Measurements from ENCODE around the gene GPD2. TPM values are rescaled to one million over a fixed set of nuclear protein-coding genes. Genes with fewer than 3 reads are reported as not detected.

Gene GPD2
- total and polyA plus RNA-seq, 10 of the 15 experiments (the other 5 are each of a cell fraction or from before 2014, with no cell fraction given), result 10.0 to 73.5 (median 43.4) TPM

GRCh38 chr2:156538083-156538504 is 101.9 kb downstream of the GPD2 start (continued):
- TF ChIP-seq, protein P1, sequence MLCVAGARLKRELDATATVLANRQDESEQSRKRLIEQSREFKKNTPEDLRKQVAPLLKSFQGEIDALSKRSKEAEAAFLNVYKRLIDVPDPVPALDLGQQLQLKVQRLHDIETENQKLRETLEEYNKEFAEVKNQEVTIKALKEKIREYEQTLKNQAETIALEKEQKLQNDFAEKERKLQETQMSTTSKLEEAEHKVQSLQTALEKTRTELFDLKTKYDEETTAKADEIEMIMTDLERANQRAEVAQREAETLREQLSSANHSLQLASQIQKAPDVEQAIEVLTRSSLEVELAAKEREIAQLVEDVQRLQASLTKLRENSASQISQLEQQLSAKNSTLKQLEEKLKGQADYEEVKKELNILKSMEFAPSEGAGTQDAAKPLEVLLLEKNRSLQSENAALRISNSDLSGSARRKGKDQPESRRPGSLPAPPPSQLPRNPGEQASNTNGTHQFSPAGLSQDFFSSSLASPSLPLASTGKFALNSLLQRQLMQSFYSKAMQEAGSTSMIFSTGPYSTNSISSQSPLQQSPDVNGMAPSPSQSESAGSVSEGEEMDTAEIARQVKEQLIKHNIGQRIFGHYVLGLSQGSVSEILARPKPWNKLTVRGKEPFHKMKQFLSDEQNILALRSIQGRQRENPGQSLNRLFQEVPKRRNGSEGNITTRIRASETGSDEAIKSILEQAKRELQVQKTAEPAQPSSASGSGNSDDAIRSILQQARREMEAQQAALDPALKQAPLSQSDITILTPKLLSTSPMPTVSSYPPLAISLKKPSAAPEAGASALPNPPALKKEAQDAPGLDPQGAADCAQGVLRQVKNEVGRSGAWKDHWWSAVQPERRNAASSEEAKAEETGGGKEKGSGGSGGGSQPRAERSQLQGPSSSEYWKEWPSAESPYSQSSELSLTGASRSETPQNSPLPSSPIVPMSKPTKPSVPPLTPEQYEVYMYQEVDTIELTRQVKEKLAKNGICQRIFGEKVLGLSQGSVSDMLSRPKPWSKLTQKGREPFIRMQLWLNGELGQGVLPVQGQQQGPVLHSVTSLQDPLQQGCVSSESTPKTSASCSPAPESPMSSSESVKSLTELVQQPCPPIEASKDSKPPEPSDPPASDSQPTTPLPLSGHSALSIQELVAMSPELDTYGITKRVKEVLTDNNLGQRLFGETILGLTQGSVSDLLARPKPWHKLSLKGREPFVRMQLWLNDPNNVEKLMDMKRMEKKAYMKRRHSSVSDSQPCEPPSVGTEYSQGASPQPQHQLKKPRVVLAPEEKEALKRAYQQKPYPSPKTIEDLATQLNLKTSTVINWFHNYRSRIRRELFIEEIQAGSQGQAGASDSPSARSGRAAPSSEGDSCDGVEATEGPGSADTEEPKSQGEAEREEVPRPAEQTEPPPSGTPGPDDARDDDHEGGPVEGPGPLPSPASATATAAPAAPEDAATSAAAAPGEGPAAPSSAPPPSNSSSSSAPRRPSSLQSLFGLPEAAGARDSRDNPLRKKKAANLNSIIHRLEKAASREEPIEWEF (IDR thresholded peaks at IDR 0.05; ENCODE audit: insufficient replicate concordance, low read depth, low read length), result no peak
- no peak for TF ChIP-seq NFXL1 (IDR thresholded peaks at IDR 0.05; ENCODE audit: borderline replicate concordance)
- peak; percentile 51; the same call in 1 of the 3 replicates for TF ChIP-seq POU2F2 (IDR thresholded peaks at IDR 0.05; ENCODE audit: borderline replicate concordance, low read depth, low read length)
- TF ChIP-seq, protein P2, sequence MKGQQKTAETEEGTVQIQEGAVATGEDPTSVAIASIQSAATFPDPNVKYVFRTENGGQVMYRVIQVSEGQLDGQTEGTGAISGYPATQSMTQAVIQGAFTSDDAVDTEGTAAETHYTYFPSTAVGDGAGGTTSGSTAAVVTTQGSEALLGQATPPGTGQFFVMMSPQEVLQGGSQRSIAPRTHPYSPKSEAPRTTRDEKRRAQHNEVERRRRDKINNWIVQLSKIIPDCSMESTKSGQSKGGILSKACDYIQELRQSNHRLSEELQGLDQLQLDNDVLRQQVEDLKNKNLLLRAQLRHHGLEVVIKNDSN (IDR thresholded peaks at IDR 0.05; ENCODE audit: borderline replicate concordance, extremely low read length, insufficient read depth, low read depth, low read length), result peak; percentile 16
- no peak for TF ChIP-seq CBX5 (IDR thresholded peaks at IDR 0.05; ENCODE audit: low read depth)
- TF ChIP-seq KDM1A (IDR thresholded peaks at IDR 0.05; ENCODE audit: borderline replicate concordance), result no peak
- no peak for TF ChIP-seq ZBTB40 (IDR thresholded peaks at IDR 0.05; ENCODE audit: borderline replicate concordance)
- TF ChIP-seq ZNF384 (IDR thresholded peaks at IDR 0.05; ENCODE audit: borderline replicate concordance, low read depth, low read length), result peak; percentile 78
- peak; percentile 82 for TF ChIP-seq BHLHE40 (IDR thresholded peaks at IDR 0.05; ENCODE audit: borderline replicate concordance in 1 of 2, low read depth in 2 of 2, low read length in 1 of 2)
- TF ChIP-seq STAT1 (conservative IDR thresholded peaks at IDR 0.05), result no peak
- peak; percentile 49; the same call in 1 of the 2 replicates for TF ChIP-seq POLR2A (IDR thresholded peaks at IDR 0.05; ENCODE audit: low read depth, low read length)
- TF ChIP-seq ATF2 (IDR thresholded peaks at IDR 0.05; ENCODE audit: low read length), result peak; percentile 30; the same call in 1 of the 2 replicates
- peak; percentile 50 for TF ChIP-seq RELB (IDR thresholded peaks at IDR 0.05; ENCODE audit: low read depth)
- no peak for TF ChIP-seq HSF1 (IDR thresholded peaks at IDR 0.05; ENCODE audit: low read depth, low read length)

Measured in GM12878 (cell line).